Mucosa of rectum (tissue), 2 donors: ENCODE results near the gene FLII.

Experiments used
- H3K27ac ChIP-seq, 2 donors: one replicate each; pipeline ENCODE4 v1.7.0; 2013; ENCODE audit warnings: inconsistent platforms in 2 of 2, low read depth in 2 of 2, low read length in 2 of 2
- H3K27me3 ChIP-seq, 2 donors: one replicate each; pipeline ENCODE4 v1.7.0; 2013; ENCODE audit warnings: low read length in 2 of 2; ENCODE audit not compliant: control insufficient read depth in 2 of 2, insufficient read depth in 2 of 2
- H3K36me3 ChIP-seq, 2 donors: one replicate each; pipeline ENCODE4 v1.7.0; 2013; ENCODE audit warnings: low read length in 2 of 2; ENCODE audit not compliant: control insufficient read depth in 2 of 2, insufficient read depth in 2 of 2
- H3K4me1 ChIP-seq, 2 donors: one replicate each; pipeline ENCODE4 v1.7.0; 2013; ENCODE audit warnings: low read length in 2 of 2, mild to moderate bottlenecking in 1 of 2; ENCODE audit not compliant: control insufficient read depth in 2 of 2, insufficient read depth in 2 of 2
- H3K4me3 ChIP-seq, 2 donors: one replicate each; pipeline ENCODE4 v1.7.0; 2013; ENCODE audit warnings: low read length in 2 of 2
- H3K9ac ChIP-seq, 2 donors: one replicate each; pipeline ENCODE4 v1.7.0; 2013; ENCODE audit warnings: low read length in 2 of 2, low read depth in 1 of 2, mild to moderate bottlenecking in 1 of 2
- H3K9me3 ChIP-seq, 2 donors: one replicate each; pipeline ENCODE4 v1.7.0; 2013; ENCODE audit warnings: low read length in 2 of 2; ENCODE audit not compliant: control insufficient read depth in 2 of 2
- donor health status: healthy.
- donor health status: Normal muscosa, but diverticular disease.

The FLII gene

DNA sequence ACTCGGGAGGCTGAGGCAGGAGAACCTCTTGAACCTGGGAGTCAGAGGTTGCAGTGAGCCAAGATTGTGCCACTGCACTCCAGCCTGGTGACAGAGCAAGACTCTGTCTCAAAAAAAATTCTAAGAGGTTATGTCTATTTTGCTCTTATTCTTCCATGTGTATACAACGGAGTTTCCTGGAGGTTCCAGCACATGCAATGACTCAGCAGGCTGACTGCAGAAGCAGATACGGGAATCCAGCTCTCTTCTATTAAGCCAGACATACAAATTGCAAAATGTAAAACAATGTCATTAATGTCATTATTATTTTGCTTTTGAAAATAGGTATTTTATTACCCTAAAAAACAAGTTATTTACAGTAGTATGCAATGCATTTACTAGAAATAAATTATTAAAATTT, 20.3 kb upstream of the FLII start:
- Histone ChIP-seq H3K27ac (no peak overlapping the region), H3K4me1 (no peaks in the 10 kb centered on the region), H3K27me3 (no peaks in the 10 kb centered on the region), H3K4me3 (no peak overlapping the region), H3K36me3 (peaks cover 50 to 72% of the 10 kb centered on the region in 2 donors), H3K9ac (no peak overlapping the region), H3K9me3 (no peaks in the 10 kb centered on the region)

DNA sequence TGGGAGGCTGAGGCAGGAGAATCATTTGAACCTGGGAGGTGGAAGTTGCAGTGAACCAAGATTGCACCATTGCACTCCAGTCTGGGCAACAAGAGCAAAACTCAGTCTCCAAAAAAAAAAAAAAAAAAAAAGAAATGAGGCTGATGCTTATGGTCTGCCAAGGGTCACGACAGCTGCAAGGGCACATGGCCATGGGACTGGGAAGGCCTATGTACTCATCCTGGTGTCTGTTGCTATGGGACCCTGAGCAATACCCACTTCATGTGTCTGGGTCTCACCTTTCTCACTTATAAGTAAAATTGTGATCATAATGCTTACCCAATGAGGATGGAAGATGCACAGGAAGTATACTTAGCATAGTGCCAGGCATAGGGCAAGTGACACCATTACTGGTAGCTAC, 18.5 kb upstream of the FLII start:
- no peaks in the 10 kb centered on the region for H3K9me3 ChIP-seq
- peaks cover 40 to 66% of the 10 kb centered on the region in 2 donors for H3K36me3 ChIP-seq
- H3K27me3 ChIP-seq: no peaks in the 10 kb centered on the region
- no peak overlapping the region for H3K4me3 ChIP-seq
- no peak overlapping the region for H3K9ac ChIP-seq
- H3K4me1 ChIP-seq: no peaks in the 10 kb centered on the region
- H3K27ac ChIP-seq: no peak overlapping the region

DNA sequence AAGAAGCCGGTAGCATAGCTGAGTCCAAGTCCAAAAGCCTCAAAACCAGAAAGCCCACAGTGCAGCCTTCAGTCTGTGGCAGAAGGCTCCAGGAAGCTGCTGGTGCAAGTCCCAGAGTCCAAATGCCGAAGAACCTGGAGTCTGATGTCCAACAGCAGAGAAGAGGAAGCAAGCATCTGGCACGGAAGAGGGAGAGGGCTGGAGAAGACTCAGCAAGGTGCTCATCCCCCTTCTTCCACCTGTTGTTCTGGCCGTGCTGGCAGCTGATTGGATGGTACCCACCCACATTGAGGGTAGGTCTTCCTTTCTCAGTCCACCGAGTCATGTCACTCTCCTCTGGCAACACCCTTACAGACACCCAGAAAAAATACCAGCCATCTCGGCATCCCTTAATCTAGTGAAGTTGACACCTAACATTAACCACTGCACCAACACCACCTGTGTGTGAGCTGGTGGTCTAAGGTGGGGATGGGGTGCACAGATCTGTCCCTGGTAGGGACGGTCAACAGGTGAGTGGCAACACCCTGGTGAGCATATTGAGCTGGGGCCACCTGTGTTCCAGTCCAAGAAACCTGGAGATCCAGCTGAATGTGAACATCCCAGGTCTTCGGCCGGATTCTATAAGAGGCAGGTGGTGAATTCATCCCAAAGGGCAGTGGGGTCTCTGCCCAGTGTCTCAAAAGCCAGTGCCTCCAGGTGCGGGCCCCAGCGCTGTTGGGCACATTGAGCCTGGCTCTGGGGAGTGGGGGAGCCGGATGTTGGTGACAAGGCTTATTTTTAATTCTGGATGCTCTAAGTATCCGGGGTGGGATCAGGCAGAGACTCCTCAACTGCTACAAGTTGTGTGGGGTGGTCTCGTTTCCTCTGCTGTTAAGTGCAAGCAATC, 11.8 kb upstream of the FLII start:
- no peak overlapping the region for H3K9ac ChIP-seq
- no peak overlapping the region for H3K4me3 ChIP-seq
- no peaks in the 10 kb centered on the region for H3K9me3 ChIP-seq
- no peaks in the 10 kb centered on the region for H3K27me3 ChIP-seq
- H3K36me3 ChIP-seq: peaks cover 5 to 18% of the 10 kb centered on the region in 2 donors
- H3K4me1 ChIP-seq: no peaks in the 10 kb centered on the region
- no peak overlapping the region for H3K27ac ChIP-seq

DNA sequence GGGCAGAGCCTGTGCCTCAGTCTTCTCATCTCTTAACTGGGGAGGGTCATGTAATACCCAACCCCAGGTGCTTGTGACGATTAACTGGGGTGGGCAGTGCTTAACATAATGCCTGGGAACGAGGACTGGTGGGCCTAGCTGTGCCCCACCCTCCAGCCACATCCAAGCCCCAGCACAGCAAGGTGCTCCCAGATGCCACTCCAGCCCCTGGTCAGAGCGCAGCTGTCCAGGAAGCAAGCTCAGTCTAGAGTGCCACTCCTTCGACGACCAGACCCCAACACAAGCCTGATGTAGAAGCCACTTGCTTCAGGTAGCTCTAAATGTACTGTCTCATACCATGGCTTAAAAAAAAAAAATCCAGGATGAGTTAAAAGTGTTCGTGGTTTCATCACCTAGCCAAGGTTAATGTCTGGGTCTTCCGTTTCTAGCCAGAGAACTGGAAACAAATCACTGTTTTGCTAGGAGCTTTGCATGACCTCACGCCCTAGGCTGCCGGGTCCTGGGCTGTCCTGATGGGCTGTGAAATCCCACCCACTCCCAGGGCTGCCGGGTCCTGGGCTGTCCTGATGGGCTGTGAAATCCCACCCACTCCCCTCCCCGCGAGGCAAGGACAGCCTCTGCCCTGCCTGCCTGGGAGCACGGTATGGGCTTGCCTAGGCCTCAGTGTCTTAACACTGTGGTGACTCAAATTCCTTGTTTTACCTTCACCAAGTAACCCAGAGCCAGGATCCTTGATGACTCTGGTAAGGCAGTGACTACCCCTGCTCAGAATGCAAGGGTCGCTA, 9.6 kb upstream of the FLII start:
- no peak overlapping the region for H3K9ac ChIP-seq
- peaks cover 13 to 24% of the 10 kb centered on the region in 2 donors for H3K36me3 ChIP-seq

DNA sequence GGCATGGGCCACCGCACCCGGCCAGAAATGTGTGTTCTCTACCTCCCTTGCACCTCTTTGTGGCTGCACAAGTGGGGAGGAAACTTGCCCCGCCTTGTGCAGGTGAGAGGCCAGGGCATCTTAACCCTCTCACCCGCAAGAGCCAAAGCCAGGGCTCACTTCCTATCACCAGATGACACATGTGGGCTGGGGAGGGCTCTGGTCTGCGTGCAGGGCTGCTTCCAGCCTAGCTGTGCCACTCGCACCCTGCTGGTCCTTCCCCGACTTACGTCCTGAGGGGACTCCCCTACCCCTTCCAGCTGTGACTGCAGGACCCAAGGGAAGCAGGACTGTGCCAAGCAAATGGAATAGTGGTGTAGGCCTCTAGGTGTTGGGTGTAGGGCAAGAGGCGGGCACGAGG, 8.8 kb upstream of the FLII start:
- no peaks in the 10 kb centered on the region for H3K27me3 ChIP-seq
- no peak overlapping the region for H3K9ac ChIP-seq
- H3K9me3 ChIP-seq: no peaks in the 10 kb centered on the region
- peaks cover 13 to 23% of the 10 kb centered on the region in 2 donors for H3K36me3 ChIP-seq
- H3K4me3 ChIP-seq: no peak overlapping the region
- peaks cover 0 to 7% of the 10 kb centered on the region in 2 donors for H3K4me1 ChIP-seq
- no peak overlapping the region for H3K27ac ChIP-seq

More for the DNA sequence above, 9.6 kb upstream of the FLII start:
- Histone ChIP-seq H3K27me3 (no peaks in the 10 kb centered on the region), H3K27ac (no peak overlapping the region), H3K4me1 (no peaks in the 10 kb centered on the region), H3K9me3 (no peaks in the 10 kb centered on the region), H3K4me3 (no peak overlapping the region)

DNA sequence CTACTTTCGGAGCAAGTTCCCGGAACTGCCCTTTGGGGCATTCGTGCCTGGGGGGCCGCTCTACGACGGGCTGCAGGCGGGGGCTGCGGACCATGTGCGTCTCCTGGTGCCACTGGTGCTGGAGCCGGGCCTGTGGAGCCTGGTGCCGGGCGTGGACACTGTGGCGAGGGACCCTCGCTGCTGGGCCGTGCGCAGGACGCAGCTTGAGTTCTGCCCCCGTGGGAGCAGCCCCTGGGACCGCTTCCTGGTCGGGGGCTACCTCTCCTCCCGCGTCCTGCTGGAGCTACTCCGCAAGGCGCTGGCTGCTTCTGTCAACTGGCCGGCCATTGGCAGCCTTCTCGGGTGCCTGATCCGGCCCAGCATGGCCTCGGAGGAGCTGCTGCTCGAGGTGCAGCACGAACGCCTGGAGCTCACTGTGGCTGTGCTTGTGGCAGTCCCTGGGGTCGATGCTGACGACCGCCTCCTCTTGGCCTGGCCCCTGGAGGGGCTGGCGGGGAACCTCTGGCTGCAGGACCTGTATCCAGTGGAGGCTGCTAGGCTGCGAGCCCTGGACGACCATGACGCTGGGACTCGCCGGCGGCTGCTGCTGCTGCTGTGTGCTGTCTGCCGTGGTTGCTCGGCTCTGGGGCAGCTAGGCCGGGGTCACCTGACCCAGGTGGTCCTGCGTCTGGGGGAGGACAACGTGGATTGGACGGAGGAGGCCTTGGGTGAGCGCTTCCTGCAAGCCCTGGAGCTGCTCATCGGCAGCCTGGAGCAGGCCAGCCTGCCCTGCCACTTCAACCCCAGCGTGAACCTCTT, 5.5 kb upstream of the FLII start:
- Histone ChIP-seq H3K9ac (no peak overlapping the region), H3K27me3 (no peaks in the 10 kb centered on the region), H3K36me3 (peaks cover 13 to 23% of the 10 kb centered on the region in 2 donors), H3K9me3 (no peaks in the 10 kb centered on the region), H3K27ac (no peak overlapping the region), H3K4me3 (no peak overlapping the region), H3K4me1 (peaks cover 17 to 26% of the 10 kb centered on the region in 2 donors)

DNA sequence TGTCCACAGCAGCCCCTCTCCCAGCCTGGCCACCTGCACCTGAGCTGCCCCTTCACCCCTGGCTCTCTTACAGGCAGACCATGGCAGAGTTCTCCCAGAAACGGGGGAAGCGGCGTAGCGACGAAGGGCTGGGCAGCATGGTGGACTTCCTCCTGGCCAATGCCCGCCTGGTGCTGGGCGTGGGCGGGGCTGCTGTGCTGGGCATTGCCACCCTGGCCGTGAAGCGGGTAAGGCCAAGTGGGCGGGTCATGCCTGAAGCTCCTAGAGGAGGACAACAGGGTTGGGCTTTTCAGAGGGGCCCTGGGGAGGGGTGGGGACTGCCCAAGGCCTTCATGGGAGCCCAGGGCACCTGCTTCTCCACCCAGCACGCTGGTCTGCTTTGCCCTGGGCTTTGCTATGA, 4.1 kb upstream of the FLII start:
- H3K36me3 ChIP-seq: peaks cover 13 to 23% of the 10 kb centered on the region in 2 donors
- H3K9me3 ChIP-seq: no peaks in the 10 kb centered on the region
- H3K4me1 ChIP-seq: peaks cover 21 to 31% of the 10 kb centered on the region in 2 donors
- H3K9ac ChIP-seq: no peak overlapping the region
- no peak overlapping the region for H3K4me3 ChIP-seq
- no peaks in the 10 kb centered on the region for H3K27me3 ChIP-seq
- H3K27ac ChIP-seq: no peak overlapping the region

DNA sequence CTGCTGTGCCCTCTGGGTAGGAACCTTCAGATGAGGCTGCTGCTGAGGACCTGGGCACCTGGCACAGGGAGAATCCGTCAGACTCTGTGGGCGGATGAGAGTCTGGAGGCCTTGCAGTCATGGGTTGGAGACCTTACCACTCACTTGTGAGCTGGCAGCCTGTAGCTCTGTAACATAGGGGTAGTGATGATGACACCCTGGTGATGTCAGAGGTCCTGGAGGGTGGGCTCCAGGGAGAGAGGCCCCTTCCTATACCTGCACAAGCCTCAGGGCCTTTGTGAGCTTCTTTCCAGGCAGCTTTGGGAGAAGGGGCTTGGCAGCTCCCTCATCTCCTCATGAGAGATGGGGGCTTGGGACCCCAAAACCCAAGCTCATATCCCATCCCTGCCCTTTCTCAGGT, 3.6 kb upstream of the FLII start:
- Histone ChIP-seq H3K4me3 (peak overlapping the region in 1 of 2 donors; percentile 83), H3K9me3 (no peaks in the 10 kb centered on the region), H3K36me3 (peaks cover 13 to 23% of the 10 kb centered on the region in 2 donors), H3K27me3 (no peaks in the 10 kb centered on the region), H3K4me1 (peaks cover 27 to 36% of the 10 kb centered on the region in 2 donors), H3K9ac (peak overlapping the region in 1 of 2 donors; percentile 26), H3K27ac (no peak overlapping the region)

DNA sequence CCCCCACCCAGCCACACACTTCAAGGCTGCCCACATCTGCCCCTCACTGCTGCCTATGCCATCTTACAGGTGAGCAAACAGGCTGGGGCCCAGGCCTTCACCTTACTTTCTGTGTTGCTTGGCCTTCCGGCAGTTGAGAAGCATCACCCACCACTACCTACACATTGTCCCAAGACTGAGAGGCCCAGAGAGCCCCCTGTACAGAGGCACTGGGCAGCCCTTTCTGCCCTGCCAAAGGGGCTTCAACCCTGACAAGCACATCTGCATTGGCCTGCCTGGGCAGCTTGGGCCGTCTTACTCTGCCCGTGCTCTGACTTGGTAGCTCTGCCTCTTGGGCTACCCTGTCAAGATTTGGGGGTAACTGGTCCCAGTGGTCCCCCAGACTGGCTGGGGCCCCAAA, 3.1 kb upstream of the FLII start:
- Histone ChIP-seq H3K27me3 (no peaks in the 10 kb centered on the region), H3K27ac (peak overlapping the region; percentile 93 to 96), H3K9me3 (no peaks in the 10 kb centered on the region), H3K36me3 (peaks cover 13 to 24% of the 10 kb centered on the region in 2 donors), H3K4me1 (peaks cover 30 to 41% of the 10 kb centered on the region in 2 donors), H3K9ac (peak overlapping the region; percentile 85 to 88), H3K4me3 (peak overlapping the region; percentile 83 to 89)
